Activated CD4-positive, alpha-beta T cell treated with anti-CD3 and anti-CD28 coated beads for 1 hour (primary cell): ENCODE data around the gene EIF4B.
"Not testable (repeated sequence)": the region's sequence is repeated elsewhere in the genome, so short reads cannot be mapped to it uniquely, and the experiment has no call there.

Experiments used
- DNase-seq: peaks from one replicate; pipeline ENCODE4 v3.0.0-alpha.2; 2020

The EIF4B gene

GRCh38 chr12:53004178-53004577, 2.1 kb upstream of the EIF4B start:
- no peak for DNase-seq

- DNase-seq = no peak
Measured at GRCh38 chr12:53004582-53004981, 1.7 kb upstream of the EIF4B start.

- DNase-seq = no peak
Measured at GRCh38 chr12:53005215-53005985, 856 bp upstream of the EIF4B start.

GRCh38 chr12:53006810-53007309, 604 bp downstream of the EIF4B start:
- peak; percentile 64 for DNase-seq

GRCh38 chr12:53007343-53007742, 1.1 kb downstream of the EIF4B start:
- no peak for DNase-seq

GRCh38 chr12:53008760-53009159, 2.5 kb downstream of the EIF4B start:
- not testable (repeated sequence) for DNase-seq

DNA sequence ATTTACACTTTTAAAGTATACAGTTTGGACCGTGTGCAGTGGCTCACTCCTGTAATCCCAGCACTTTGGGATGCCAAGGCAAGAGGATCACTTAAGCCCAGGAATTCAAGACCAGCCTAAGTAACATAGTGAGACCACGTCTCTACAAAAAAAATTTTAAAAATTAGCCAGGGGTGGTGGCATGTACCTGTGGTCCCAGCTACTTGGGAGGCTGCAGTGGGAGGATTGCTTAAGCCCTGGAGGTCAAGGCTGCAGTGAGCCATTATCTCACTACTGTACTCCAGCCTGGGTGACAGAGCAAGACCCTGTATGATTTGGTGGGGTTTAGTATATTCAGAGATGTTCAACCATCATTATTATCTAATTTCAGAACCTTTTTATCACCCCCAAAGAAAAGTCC, 4.7 kb downstream of the EIF4B start:
- DNase-seq = no peak

DNA sequence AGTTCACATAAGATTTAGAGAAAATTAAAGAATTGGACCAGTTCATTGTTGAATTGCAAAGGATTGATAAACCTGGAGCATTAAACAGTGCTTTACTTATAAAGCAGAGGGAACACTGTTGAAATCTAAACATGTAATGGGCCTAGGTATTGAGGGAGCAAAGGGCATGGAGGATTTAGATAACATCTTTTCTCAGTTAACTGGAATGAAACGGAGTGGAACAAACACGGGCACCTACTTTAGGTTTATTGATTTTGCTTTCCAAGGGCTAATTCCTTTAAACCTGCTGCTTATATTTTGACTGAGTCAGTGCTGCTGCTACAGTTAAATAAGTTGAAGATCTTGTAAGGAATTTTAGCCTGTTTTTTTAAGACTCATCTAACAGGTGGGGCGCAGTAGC, 5.6 kb downstream of the EIF4B start:
- DNase-seq = no peak

DNA sequence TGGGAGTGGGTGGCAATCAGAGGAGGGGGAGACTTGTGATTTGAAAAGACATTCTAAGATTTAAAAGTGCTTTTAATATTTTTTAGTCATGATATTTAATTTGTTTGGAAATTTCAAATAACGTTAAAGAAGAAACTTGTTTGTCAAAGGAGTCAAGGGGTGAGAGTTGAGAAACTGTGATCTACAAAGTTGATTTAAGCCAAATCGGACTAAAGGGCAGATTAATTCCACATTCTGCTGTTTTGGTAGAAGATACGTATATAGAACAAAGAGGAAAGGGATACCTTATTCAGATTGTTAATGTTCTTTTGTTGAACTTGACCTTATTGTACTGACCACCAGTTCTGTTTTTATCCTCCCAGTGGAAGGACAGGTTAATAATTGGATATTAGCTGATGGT, 6.7 kb downstream of the EIF4B start:
- no peak for DNase-seq

DNA sequence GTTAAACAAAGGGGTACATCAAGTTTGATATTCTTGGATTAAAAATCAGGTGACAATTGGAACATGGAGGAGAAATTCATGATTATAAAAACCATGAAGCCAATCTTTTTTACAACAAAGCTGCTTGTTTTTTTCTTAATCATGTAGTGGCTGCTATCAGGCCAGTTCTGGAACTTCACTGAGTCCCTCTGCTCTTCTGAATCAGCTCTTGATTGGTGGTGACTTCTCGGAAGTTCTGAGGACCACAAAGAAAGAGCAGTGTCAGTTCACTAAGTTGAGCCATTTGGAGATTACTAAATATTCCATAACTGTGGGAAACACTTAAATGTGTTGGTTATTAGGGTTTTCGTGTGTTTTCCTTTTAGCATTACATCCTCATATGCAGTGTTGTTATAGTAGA, 8.5 kb downstream of the EIF4B start:
- DNase-seq = no peak

GRCh38 chr12:53025250-53025649, 19.0 kb downstream of the EIF4B start:
- no peak for DNase-seq

GRCh38 chr12:53027014-53027413, 20.8 kb downstream of the EIF4B start:
- DNase-seq = not testable (repeated sequence)

DNA sequence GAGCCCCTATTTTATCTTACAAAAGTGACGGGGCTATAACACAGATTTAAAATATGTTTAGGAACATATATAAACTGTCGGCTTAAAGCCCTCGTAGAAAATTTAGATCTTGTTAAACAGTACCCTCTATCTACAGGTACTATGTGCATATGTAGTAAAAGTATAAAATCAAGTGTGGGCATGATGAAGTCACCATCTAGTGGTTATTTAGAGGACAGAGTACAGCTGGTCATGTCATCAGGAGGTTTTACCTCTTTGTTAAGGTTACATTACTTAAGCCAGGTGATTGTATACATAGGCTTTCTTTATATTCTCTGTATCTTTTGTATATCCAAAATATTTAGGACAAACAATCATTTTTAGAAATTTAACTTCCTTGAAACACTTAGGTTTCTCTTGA, 25.4 kb downstream of the EIF4B start:
- no peak for DNase-seq

GRCh38 chr12:53033832-53034231, 27.6 kb downstream of the EIF4B start:
- not testable (repeated sequence) for DNase-seq

GRCh38 chr12:53034459-53034858, 28.2 kb downstream of the EIF4B start:
- no peak for DNase-seq

GRCh38 chr12:53036802-53037201, 30.5 kb downstream of the EIF4B start:
- no peak for DNase-seq

DNA sequence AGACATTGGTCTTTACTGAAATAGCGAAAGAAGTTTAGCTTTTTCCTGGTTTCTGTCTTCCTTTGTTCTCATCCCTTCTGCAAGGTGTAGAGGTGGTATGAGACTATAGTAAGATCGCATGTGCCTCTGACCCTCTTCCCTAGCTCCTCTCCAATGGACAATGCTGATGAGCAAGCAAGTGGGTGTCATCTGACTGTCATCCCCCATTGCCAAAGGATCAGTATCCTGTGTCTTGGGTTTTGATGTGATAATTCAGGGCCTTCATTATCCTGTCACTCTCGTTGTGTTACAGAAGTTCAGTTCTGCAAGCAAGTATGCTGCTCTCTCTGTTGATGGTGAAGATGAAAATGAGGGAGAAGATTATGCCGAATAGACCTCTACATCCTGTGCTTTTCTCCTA, 33.6 kb downstream of the EIF4B start:
- DNase-seq = no peak

DNA sequence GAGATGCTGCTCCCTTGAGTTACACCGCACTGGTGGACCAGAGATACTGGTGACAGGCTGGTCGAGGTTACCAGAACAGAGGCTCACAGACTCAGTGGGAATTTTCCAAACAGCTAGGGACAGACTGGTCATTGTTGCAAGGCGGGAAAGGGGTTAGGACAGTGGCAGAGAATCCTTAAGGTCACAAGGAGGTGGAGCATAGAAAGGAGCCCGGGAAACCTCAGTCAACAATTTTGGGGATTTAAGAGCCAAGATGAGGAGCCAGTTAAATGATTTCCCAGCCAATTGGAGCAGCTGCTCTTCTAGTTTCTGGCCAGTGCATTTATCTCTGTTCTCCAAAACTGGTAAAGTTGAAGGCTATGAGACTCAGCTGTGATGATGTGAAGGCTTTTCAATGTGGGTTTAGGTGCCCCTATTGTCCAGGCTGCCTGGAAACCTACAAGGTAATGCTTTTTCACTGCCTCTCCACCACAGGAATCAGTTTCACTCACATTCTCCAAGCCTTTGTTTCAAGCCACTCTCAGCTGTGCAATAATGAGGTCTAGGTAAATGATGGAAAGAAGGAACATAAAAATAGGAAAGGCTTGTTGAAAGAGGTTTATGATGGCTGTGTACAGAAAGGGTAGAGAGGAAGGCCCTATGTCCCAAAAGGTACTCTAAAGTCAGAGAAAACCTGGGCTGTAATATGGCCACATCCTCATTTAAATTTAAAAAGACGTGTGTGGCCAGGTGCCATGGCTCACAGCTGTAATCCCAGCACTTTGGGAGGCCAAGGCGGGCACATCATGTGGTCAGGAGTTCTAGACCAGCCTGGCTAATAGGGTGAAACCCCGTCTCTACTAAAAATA, 36.6 kb downstream of the EIF4B start:
- no peak for DNase-seq

GRCh38 chr12:53044052-53044581, 37.9 kb downstream of the EIF4B start:
- no peak for DNase-seq

- DNase-seq = no peak
Measured at GRCh38 chr12:53044896-53045695, 38.8 kb downstream of the EIF4B start.

GRCh38 chr12:53045696-53046045, 39.4 kb downstream of the EIF4B start:
- DNase-seq = no peak

GRCh38 chr12:53046655-53047220, 40.5 kb downstream of the EIF4B start:
- DNase-seq = no peak
